Endothelial cell of umbilical vein (primary cell): ENCODE data around the gene GEMIN7.

ENCODE experiments used
- EZH2 ChIP-seq: IDR thresholded peaks from 2 replicates; pipeline ENCODE4 v1.6.1; 2012; ENCODE audit warnings: borderline replicate concordance, low read depth, mild to moderate bottlenecking, moderate library complexity, low read length, inconsistent platforms; ENCODE audit not compliant: severe bottlenecking
- JUN ChIP-seq: IDR thresholded peaks from 2 replicates; pipeline ENCODE4 v1.6.1; 2011; ENCODE audit warnings: borderline replicate concordance, low read depth; ENCODE audit not compliant: insufficient read length, insufficient read depth
- POLR2A ChIP-seq: IDR thresholded peaks from 2 replicates; pipeline ENCODE4 v1.6.1; 2012; ENCODE audit warnings: low read depth, mild to moderate bottlenecking, control low read depth, low read length
- POLR2AphosphoS5 ChIP-seq: IDR thresholded peaks from 2 replicates; pipeline ENCODE4 v1.6.1; 2012; ENCODE audit warnings: low read depth, mild to moderate bottlenecking, control low read depth, low read length, moderate library complexity; ENCODE audit not compliant: insufficient read depth
- TF ChIP-seq, protein P1 (sequence below), 2 donors: IDR thresholded peaks; 1 replicate in 1 of 2; 2 replicates in 1 of 2; pipeline ENCODE4 v1.5.1; 2011; ENCODE audit warnings: low read length in 2 of 2, mild to moderate bottlenecking in 2 of 2, moderate library complexity in 2 of 2, control low read depth in 1 of 2, inconsistent platforms in 1 of 2, low read depth in 1 of 2; ENCODE audit not compliant: insufficient read depth in 1 of 2; ENCODE audit errors: extremely low read depth in 1 of 2
- TF ChIP-seq, protein P2 (sequence below): IDR thresholded peaks from 2 replicates; pipeline ENCODE4 v1.6.1; 2011; ENCODE audit not compliant: insufficient read depth, insufficient read length

DNA sequence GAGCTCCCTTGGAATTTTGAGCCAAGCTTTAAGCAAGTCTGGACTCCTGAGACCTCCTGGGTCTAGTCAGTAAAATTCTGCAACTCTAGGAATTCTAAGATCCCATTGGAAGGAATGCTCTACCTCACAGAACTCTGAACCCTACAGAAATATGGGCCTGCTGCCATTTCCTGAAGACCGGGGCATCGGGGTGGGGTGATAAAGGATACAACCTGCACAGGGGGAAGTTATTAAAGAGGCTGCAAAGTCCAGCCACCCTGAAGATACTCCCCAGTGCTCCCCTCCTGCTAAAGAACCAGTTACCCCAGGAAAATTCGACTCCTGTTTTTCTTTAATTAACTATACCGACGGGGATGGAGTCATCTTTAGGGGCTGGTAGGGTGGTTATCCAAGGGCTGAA is 11.5 kb downstream of the GEMIN7 start:
- TF ChIP-seq, protein P1, sequence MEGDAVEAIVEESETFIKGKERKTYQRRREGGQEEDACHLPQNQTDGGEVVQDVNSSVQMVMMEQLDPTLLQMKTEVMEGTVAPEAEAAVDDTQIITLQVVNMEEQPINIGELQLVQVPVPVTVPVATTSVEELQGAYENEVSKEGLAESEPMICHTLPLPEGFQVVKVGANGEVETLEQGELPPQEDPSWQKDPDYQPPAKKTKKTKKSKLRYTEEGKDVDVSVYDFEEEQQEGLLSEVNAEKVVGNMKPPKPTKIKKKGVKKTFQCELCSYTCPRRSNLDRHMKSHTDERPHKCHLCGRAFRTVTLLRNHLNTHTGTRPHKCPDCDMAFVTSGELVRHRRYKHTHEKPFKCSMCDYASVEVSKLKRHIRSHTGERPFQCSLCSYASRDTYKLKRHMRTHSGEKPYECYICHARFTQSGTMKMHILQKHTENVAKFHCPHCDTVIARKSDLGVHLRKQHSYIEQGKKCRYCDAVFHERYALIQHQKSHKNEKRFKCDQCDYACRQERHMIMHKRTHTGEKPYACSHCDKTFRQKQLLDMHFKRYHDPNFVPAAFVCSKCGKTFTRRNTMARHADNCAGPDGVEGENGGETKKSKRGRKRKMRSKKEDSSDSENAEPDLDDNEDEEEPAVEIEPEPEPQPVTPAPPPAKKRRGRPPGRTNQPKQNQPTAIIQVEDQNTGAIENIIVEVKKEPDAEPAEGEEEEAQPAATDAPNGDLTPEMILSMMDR (IDR thresholded peaks at IDR 0.05; ENCODE audit: extremely low read depth in 1 of 2, insufficient read depth in 1 of 2, low read depth in 1 of 2, low read length in 2 of 2): no peak
- TF ChIP-seq POLR2A (no peak), POLR2AphosphoS5 (no peak), EZH2 (no peak), JUN (no peak)
- TF ChIP-seq, protein P2, sequence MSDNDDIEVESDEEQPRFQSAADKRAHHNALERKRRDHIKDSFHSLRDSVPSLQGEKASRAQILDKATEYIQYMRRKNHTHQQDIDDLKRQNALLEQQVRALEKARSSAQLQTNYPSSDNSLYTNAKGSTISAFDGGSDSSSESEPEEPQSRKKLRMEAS: no peak
